Activated CD8-positive, alpha-beta memory T cell treated with anti-CD3 and anti-CD28 coated beads, Interleukin-2, amount 50 U/mL, for 1 hour (primary cell): ENCODE data around the gene DDA1.
"Not testable (repeated sequence)": the region's sequence is repeated elsewhere in the genome, so short reads cannot be mapped to it uniquely, and the experiment has no call there.

Experiments
- DNase-seq: peaks from one replicate; pipeline ENCODE4 v3.0.0-alpha.2; 2020; ENCODE audit errors: extremely low read depth

The DDA1 gene

DNA sequence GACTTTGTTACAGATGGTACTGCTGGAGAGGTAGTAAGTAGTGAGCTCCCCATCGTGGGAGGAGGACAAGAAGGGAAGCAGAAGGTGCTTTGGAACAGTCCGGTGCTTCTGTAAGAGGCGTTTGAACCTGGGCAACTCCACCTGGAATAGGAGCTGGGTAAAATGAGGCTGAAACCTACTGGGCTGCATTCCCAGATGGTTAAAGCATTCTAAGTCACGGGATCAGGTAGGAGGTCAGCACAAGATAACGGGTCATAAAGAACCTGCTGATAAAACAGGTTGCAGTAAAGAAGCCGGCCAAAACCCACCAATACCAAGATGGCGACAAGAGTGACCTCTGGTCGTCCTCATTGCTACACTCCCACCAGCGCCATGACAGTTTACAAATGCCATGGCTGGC is 22.6 kb upstream of the DDA1 start:
- DNase-seq, result no peak

- no peak for DNase-seq
Measured at GRCh38 chr19:17289489-17289888, 19.9 kb upstream of the DDA1 start.

- peak; percentile 25 for DNase-seq
Measured at GRCh38 chr19:17292301-17293074, 16.9 kb upstream of the DDA1 start.

GRCh38 chr19:17293605-17294004 is 15.8 kb upstream of the DDA1 start:
- DNase-seq, result no peak

GRCh38 chr19:17294051-17294891 is 15.1 kb upstream of the DDA1 start:
- DNase-seq, result no peak

GRCh38 chr19:17295551-17295950 is 13.8 kb upstream of the DDA1 start:
- not testable (repeated sequence) for DNase-seq

- DNase-seq, result no peak
Measured at GRCh38 chr19:17296273-17296672, 13.1 kb upstream of the DDA1 start.

DNA sequence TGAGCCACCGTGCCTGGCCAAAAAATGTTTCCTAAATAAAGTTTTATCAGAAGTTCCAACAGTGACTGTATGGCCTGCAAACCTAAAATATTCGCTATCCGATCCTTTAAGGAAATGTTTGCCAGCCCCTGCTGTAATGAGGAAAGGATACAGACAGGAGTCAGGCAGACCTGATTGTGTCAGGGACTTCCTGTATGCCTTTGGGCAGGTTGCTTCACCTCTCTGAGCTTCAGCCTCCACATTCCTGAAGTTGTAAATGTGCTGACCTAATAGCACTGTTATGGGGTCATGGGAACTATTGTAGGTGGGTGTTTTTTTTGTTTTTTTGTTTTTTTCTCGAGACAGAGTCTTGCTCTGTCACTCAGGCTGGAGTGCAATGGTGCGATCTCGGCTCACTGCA is 12.4 kb upstream of the DDA1 start:
- DNase-seq, result no peak

- no peak for DNase-seq
Measured at GRCh38 chr19:17300992-17301619, 8.3 kb upstream of the DDA1 start.

DNA sequence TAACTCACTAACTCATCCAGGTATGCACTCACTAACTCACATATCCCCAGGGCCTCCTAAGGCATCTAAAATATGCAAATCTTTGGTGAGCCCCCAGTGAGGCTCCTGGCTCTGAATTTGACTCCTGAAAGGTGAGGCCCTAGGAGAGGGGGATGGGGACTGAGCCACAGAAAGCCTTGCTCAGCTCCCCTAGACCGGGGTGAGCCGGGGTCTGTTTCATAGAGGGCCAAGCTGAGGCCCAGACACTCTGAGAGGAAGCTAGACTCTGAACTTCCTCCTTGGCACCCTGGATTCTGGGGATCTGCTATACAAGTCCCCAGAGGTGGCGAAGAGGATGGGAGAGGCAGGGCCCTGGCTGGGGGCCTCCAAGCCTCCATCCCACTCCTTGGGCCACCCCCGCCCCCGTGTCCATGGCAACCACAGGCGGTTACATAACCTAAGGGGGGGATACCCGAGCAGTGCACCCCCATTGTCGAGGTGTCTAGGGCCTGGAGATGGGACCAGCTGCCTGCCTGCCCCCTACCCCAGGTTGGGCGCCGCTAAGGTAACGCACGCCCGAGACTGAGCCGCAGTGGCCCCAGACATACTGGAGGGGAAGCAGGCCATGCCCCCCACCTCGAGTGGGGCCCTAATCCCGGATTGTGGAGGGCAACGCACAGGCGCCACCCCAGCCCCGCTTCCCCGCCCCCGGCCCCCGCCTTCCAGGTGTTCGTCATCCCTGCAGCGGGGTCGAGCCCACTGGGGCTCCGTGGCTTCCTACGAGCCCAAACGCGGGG is 6.8 kb upstream of the DDA1 start:
- no peak for DNase-seq

- DNase-seq, result peak; percentile 83
Measured at GRCh38 chr19:17303167-17303939, 6.0 kb upstream of the DDA1 start, which contains the start of gene ABHD8. Gene ABHD8 (minus strand): TSS chr19:17303425. CDS start chr19:17301616, 1,809 bp downstream.

DNA sequence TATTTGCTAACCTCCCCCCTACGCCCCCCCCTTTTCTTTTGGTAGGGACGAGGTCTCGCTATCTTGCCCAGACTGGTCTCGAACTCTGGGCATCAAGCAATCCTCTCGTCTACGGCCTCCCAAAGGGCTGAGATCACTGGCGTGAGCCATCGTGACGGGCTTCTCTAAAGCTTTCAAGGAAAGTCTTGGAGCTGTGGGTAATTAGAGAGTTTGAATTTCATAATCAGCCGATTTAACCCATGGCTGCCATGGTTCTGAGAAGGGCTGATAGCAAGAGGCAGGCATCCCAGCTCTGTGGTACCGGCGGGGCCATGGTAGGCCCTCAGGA is 5.5 kb upstream of the DDA1 start:
- DNase-seq, result no peak

- DNase-seq, result no peak
Measured at GRCh38 chr19:17304386-17305215, 4.8 kb upstream of the DDA1 start.

DNA sequence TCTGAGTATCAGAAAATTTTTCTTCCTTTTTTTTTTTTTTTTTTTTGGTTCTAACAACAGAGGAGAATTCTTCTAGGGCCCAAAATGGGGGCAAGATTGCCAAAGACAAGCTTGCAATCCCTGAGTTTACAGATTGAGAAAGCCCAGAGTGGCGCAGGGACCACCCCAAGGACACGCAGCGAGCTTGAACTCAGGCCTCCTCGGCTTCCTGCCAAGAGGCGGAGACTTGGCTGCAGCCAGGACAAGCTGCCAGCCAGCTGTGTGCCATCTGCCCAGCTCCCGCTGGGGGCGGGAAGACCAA is 4.2 kb upstream of the DDA1 start:
- DNase-seq, result no peak

GRCh38 chr19:17305517-17306284 is 3.7 kb upstream of the DDA1 start, which contains the start of gene MRPL34:
Gene MRPL34 (plus strand): TSS chr19:17305872. CDS start chr19:17305893, 21 bp downstream.
- DNase-seq, result peak; percentile 90

DNA sequence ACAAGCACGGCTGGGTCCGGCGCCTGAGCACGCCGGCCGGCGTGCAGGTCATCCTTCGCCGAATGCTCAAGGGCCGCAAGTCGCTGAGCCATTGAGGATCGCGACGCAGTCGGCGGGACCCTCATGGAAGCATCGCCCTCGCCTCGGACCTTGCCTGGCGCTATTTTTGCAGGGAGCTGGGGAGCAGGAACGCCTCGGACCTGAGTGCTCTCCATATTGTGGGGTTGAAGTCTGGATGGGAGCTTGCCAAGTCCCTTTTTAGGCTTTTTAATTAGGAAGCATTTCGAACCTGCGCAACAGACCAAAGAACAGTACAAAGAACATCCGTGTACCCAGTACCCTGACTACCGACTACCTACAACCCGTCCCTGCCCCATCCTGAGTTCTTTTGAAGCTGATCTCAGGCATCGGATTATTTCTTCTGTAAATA is 3.1 kb upstream of the DDA1 start:
- DNase-seq, result no peak

DNA sequence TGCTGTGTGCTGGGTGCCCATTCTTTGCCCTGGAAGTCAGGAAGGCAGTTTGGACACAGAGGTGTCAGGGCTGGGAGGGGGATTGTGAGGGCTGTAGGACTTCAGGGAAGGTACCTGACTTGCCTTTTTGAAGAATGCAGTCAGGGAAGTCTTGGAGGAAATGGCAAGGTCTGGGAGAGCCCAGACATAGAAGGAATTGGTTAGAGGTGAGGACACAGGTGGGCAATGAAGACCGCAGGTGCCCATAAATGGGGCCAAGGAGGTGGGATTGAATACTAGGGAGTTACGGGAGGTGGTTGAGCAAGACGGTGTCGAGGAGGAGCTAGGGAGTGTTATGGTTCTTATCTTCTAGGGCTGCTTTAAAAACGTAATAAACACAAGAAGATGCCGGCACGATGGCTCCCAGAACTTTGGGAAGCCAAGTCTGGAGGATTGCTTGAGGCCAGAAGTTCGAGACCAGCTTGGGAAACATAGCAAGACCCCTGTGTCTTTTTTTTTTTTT is 1.4 kb upstream of the DDA1 start:
- DNase-seq, result no peak

DNA sequence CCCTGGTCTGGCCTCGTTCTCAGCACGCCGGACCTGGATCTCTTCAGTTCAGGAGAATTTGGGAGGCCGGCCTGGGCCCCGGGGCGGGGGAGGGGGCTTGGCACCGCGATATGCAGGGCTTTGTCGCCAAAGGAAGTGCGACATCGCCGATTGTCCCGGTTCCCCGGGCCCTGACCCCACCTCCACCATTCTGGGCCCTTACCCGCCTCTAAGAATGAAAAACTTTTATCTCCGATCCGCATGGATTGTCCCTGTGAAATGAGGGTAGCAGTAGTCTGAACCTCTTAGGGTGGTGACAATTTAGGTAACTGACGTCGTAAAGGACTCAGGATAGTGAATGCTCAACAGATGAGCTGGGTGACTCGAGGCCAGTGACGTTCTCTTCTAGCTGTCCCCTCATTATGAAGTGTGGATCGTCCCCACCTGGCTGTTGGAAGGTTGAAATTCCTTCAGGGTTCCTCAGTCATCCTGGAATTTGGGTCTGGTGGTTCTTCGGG is 650 bp downstream of the DDA1 start:
- no peak for DNase-seq
